GM21576 (cell line): Measurements from ENCODE around the gene RIC8B.

Source experiments
- ATAC-seq: cut with Tn5 transposase; IDR thresholded peaks from one replicate; pipeline ENCODE4 v1.9.1; 2021; ENCODE audit warnings: mild to moderate bottlenecking, moderate library complexity; ENCODE audit not compliant: unreplicated experiment

Gene RIC8B

GRCh38 chr12:106791531-106791930 is 17.0 kb downstream of the RIC8B start:
- no peak for ATAC-seq

- no peak for ATAC-seq
Measured at GRCh38 chr12:106794369-106794768, 19.9 kb downstream of the RIC8B start.

- ATAC-seq = no peak
Measured at GRCh38 chr12:106801167-106801708, 26.8 kb downstream of the RIC8B start.

- no peak for ATAC-seq
Measured at GRCh38 chr12:106801830-106802533, 27.5 kb downstream of the RIC8B start.

DNA sequence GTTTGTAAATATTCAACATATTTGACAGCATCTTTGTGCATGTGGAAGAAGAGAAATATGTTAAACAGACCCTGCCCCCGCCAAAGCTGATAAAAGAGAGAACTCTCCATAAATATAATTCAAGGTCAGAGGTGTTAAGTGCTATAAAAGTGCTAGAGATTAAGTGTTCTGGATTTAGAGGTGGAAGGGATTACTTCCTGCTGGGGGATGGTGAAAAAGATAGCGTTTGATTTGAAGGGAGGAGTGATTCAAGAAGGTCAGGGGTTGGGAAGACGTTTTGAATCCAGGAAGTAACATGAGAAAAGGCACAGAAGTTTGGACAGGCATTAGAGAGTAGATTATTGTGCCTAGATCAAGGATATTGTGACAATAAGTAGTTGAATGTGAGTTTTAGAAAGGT is 30.2 kb downstream of the RIC8B start:
- no peak for ATAC-seq

DNA sequence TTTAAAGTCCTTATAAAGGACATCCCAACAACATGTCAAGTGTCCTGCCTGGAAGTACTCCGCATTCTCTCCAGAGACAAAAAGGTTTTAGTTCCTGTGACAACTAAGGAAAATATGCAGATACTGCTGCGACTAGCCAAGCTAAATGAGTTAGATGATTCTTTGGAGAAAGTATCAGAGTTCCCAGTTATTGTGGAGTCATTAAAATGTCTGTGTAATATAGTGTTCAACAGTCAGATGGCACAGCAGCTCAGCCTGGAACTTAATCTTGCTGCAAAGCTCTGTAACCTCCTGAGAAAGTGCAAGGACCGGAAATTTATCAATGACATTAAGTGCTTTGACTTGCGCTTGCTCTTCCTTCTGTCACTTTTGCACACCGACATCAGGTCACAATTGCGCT is 40.2 kb downstream of the RIC8B start:
- no peak for ATAC-seq

DNA sequence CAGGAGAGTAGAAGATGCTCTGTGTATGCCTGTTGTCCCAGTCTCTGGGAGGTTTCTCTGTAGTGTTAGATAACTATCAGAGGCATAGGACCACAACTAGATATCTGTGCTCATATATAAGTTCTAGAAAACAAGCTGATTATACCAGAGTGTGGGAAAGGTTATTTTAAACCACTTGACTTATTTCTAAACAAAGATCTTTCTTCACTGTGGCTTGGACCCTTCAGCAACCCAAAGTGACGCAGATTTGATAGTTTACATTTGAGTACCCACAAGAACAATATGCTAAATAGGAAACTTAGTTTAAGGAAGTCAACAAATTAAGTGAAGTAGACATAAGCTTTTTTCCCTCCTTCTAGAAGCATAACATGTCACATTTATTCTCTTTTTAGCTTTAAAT is 41.3 kb downstream of the RIC8B start:
- no peak for ATAC-seq

DNA sequence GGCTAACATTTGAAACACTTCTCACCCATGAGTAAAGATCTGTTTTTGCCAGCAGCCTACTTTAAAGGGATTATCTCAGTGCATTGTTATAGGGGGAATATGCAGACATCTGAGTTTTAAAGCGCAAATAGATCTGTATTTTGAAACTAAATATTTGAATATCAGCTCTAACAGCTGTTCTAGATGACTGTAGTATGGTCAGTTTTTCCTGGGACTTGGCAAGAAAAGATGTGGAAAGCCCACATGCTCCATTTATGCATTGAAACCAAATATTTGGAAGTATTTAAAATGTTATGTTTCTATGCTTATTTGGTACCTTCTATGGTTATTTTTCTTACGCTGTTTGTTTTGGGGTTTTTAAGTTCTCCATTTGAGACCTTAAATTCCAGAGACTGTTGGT is 41.7 kb downstream of the RIC8B start:
- no peak for ATAC-seq

DNA sequence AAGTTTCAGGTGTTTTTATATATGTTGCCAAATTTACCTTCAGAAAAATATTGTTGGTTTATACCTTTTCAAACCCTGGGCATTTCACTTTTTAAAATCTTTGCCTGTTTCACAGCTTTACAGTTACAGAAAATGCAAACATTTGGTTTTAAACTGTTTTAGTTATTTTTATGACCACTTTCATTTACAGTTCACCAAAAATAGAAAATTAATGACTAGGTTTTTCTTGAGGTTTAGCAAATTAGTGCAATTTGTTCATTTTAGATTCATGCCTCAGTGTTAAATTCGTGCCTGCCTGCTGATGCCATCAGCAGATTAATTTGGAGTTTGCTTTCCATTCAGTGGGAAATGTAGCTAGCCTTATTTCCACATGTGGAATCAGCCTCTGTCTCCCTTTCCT is 45.5 kb downstream of the RIC8B start:
- no peak for ATAC-seq

DNA sequence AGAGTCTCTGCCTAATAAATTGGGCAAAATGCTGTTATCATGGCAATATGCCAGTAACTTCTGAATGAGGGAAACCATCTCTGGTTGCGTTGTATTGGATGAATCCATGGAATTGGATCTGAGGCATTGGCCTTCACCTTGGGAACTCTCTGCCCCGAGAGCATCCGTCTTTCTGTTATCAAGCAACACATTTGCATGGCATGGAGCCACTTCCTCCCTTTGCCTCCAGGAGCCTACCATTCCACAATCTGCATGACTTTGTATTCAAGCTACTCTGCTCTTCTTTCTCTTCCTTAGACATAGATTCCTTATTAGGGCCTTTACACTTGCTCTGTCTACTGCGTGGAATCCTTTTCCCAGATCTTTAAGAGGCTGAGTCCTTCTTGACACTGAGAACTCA is 57.2 kb downstream of the RIC8B start:
- ATAC-seq = no peak

GRCh38 chr12:106837782-106838181 is 63.3 kb downstream of the RIC8B start:
- ATAC-seq = no peak

- ATAC-seq = no peak
Measured at GRCh38 chr12:106839333-106839732, 64.9 kb downstream of the RIC8B start.

GRCh38 chr12:106840243-106840642 is 65.8 kb downstream of the RIC8B start:
- no peak for ATAC-seq

GRCh38 chr12:106841510-106842302 is 67.2 kb downstream of the RIC8B start:
- ATAC-seq = no peak

DNA sequence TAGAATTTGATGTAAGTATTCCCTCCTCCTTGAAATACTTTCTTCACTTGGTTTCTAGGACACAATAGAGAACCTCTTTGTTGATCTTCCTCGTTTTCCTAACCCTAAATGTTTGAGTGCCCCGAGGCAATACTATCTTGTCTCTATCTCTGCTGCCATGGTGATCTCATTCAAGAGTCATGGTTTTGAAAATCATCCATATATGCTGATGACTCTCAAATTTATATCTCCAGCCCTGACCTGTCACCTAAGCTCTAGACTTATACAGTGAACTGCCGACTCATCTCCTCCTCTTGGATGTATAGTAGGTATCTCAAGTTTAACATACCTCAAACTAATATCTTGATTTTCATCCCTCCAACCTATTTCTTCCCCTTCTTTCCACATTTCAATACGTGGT is 71.4 kb downstream of the RIC8B start:
- no peak for ATAC-seq

- no peak for ATAC-seq
Measured at GRCh38 chr12:106847861-106848260, 73.4 kb downstream of the RIC8B start.

GRCh38 chr12:106851306-106851705 is 76.8 kb downstream of the RIC8B start:
- no peak for ATAC-seq

DNA sequence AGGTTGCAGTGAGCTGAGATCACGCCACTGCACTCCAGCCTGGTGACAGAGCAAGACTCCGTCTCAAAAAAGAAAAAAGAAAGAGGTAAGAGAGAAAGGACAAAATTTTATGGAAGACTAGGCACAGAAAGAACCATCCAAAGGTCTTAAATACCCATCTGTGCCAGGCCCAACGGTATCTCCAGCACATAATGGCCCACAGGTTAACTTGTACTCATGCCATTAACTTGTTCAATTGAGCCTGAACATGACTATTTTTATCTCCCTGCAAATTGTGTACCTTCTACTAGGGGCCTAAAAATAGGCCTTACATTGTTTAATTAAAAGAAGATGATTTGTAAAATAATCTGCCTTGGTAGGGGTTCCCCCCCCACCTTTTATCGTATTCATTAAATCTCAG is 80.2 kb downstream of the RIC8B start:
- ATAC-seq = no peak

DNA sequence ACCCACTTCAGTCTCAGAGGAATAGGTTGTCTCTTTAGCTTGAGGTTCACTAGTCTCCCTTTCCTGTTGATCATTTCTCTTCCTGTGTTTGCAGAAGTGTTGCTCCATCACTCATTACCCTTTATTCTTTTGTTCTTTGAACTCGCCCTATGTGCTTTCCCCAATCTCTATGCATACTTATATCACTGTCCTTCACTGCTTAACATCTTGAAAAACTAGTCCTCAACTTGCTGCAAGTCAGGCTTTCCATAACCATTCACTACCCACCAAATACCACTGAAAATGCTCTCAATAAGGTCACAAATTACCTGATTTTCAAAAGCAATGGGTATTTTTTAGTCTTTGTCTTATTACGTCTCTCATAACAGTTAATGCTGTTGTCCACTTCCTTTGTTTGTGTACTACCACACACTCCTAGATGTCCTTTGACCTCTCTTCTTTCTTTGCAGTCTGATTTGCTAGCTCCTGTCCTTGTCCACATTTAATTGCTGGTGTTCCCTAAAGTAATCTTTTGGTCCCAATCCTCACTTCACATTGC is 80.8 kb downstream of the RIC8B start:
- ATAC-seq = no peak

- ATAC-seq = no peak
Measured at GRCh38 chr12:106861984-106862916, 87.8 kb downstream of the RIC8B start.

- ATAC-seq = no peak
Measured at GRCh38 chr12:106863189-106863588, 88.7 kb downstream of the RIC8B start.
